ENCODE results near the gene ATF2. TPM values are rescaled to one million over a fixed set of nuclear protein-coding genes. Genes with fewer than 3 reads are reported as not detected.

ATF2 gene
- total RNA-seq, 2 experiments from 2014 or later = 42.9 to 48.4 TPM

GRCh38 chr2:175181877-175182308 lies 13.9 kb upstream of the ATF2 start:
- H3K36me3 Mint-ChIP-seq (ENCODE audit: low read depth) = peaks cover 40% of the 10 kb centered on the region
- ChIA-PET POLR2A (interaction anchor here (3.2 kb wide), 1 partner anchor 14 kb away, joined by 23 read pairs; the partner anchor contains the start of gene ATF2), CTCF (interaction anchor here (0.9 to 3.8 kb wide), 2 partner anchors 13 to 70 kb away, joined by 3 to 15 read pairs; partner anchors contain the start of gene ATF2)
- H3K27me3 Mint-ChIP-seq = no peaks in the 10 kb centered on the region
- no peak for ATAC-seq
- H3K4me3 Mint-ChIP-seq = peak overlapping the region; percentile 93
- intact Hi-C loops (cut with micrococcal nuclease) = no loop called here
- H3K4me1 Mint-ChIP-seq (ENCODE audit: low read depth) = peaks cover 30% of the 10 kb centered on the region
- H3K27ac Mint-ChIP-seq = peak overlapping the region; percentile 95
- no peak for DNase-seq
- TF ChIP-seq, protein P1, sequence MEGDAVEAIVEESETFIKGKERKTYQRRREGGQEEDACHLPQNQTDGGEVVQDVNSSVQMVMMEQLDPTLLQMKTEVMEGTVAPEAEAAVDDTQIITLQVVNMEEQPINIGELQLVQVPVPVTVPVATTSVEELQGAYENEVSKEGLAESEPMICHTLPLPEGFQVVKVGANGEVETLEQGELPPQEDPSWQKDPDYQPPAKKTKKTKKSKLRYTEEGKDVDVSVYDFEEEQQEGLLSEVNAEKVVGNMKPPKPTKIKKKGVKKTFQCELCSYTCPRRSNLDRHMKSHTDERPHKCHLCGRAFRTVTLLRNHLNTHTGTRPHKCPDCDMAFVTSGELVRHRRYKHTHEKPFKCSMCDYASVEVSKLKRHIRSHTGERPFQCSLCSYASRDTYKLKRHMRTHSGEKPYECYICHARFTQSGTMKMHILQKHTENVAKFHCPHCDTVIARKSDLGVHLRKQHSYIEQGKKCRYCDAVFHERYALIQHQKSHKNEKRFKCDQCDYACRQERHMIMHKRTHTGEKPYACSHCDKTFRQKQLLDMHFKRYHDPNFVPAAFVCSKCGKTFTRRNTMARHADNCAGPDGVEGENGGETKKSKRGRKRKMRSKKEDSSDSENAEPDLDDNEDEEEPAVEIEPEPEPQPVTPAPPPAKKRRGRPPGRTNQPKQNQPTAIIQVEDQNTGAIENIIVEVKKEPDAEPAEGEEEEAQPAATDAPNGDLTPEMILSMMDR (IDR thresholded peaks at IDR 0.05) = no peak
- no peaks in the 10 kb centered on the region for H3K9me3 Mint-ChIP-seq

DNA sequence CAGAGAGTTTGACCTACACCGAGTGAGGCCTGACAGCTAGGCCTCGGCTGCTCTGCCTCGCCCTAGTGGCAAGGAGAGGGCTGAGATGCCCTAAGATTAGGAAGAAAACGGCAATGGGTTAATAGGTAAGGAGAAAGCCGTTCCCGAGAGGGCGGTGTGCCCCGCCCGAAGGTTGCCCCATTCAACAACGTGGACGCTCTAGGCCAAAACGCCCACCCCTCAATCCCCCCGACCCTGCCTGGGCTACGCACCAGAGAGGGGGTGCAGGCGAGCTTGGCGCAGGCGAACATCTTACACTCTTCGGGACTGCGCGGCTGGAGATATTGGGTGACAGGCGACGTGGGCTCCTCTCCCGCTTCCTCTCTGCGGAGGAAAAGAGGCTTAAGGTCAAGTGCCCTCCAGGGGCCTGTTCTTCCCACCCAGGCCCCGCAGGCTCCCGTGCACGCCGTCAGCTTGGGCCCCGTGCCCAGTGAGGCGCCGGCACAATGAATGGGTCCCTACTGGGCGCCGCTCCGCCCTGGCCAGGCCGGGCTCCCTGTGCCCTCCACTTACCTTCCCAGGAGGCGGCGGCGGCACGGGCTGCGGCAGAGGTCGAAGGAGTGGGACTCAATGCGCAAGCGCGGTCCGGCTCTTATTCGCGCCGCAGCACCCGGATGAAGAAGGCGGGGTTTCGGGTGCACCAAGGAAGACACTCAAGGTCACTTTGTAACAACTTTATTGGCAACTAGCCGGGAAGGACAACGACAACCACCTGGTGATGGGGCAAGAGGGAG lies 13.3 kb upstream of the ATF2 start, which contains the start of gene ATP5MC3:
Gene ATP5MC3, minus strand, starts transcription at position 607 of the 773 bp plus-strand sequence. Its CDS starts 317 bp downstream, at position 290.
- ChIA-PET POLR2A (interaction anchor here (0.6 to 3.2 kb wide), 2 partner anchors 14 to 100 kb away, joined by 3 to 23 read pairs; partner anchors contain the start of gene ATF2), CTCF (interaction anchor here (0.9 to 3.8 kb wide), 3 partner anchors 10 to 70 kb away, joined by 3 to 15 read pairs (median 4); partner anchors contain the start of gene ATF2)
- DNase-seq (peak; percentile 97), ATAC-seq (peak; percentile 92)
- Mint-ChIP-seq H3K9me3 (no peaks in the 10 kb centered on the region), H3K36me3 (ENCODE audit: low read depth) (peaks cover 46% of the 10 kb centered on the region), H3K4me3 (peak within 1 kb of the TSS; percentile 93), H3K27ac (peak within 1 kb of the TSS; percentile 95), H3K4me1 (ENCODE audit: low read depth) (peaks cover 35% of the 10 kb centered on the region), H3K27me3 (no peaks in the 10 kb centered on the region)
- TF ChIP-seq, protein P1 (IDR thresholded peaks at IDR 0.05) = peak; percentile 20
- intact Hi-C loops (cut with micrococcal nuclease) = no loop called here

- CTCF ChIA-PET = interaction anchor here (0.6 to 3.8 kb wide), 3 partner anchors 10 to 638 kb away, joined by 3 to 15 read pairs (median 4); partner anchors contain the start of gene ATF2
- POLR2A ChIA-PET = interaction anchor here (0.6 to 3.2 kb wide), 2 partner anchors 13 to 101 kb away, joined by 3 to 23 read pairs; partner anchors contain the start of gene ATF2
- TF ChIP-seq, protein P1 (IDR thresholded peaks at IDR 0.05) = no peak
- Mint-ChIP-seq H3K27me3 (no peaks in the 10 kb centered on the region), H3K4me3 (peak overlapping the region; percentile 93), H3K9me3 (no peaks in the 10 kb centered on the region), H3K4me1 (ENCODE audit: low read depth) (peaks cover 38% of the 10 kb centered on the region), H3K27ac (peak overlapping the region; percentile 95), H3K36me3 (ENCODE audit: low read depth) (peaks cover 48% of the 10 kb centered on the region)
- intact Hi-C loops (cut with micrococcal nuclease) = no loop called here
- DNase-seq (peak; percentile 78), ATAC-seq (peak; percentile 73)
These were observed 12.7 kb upstream of the ATF2 start for GRCh38 chr2:175180701-175181103.

DNA sequence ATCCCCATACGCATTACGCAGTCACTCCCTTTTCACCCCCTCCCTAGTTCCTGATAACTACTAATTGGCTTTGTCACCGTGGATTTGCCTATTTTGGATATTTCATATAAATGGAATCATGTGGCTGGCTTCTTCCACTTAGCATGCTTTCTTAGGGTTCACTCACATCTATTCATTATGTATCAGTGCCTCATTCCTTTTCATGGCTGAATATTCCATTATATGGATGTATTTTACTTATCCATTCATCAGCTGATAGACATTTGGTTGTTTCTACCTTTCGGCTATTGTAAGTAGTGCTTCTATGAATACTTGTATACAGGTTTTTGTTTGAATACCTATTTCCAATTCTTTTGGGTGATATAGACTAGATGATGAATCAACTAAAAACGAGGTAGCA lies 8.6 kb upstream of the ATF2 start:
- no peak overlapping the region for H3K4me3 Mint-ChIP-seq
- DNase-seq = no peak

More for the DNA sequence above, 8.6 kb upstream of the ATF2 start:
- intact Hi-C loops (cut with micrococcal nuclease) = no loop called here
- ChIA-PET CTCF (interaction anchor here (1.1 kb wide), 2 partner anchors 65 to 106 kb away, joined by 3 read pairs; no protein-coding TSS in a partner anchor), POLR2A (interaction anchor here (3.1 kb wide), 1 partner anchor 8 kb away, joined by 22 read pairs; the partner anchor contains the start of gene ATF2)
- H3K9me3 Mint-ChIP-seq = no peaks in the 10 kb centered on the region
- peaks cover 32% of the 10 kb centered on the region for H3K4me1 Mint-ChIP-seq (ENCODE audit: low read depth)
- TF ChIP-seq, protein P1 (IDR thresholded peaks at IDR 0.05) = no peak
- no peak overlapping the region for H3K27ac Mint-ChIP-seq
- peaks cover 49% of the 10 kb centered on the region for H3K36me3 Mint-ChIP-seq (ENCODE audit: low read depth)
- ATAC-seq = no peak
- no peaks in the 10 kb centered on the region for H3K27me3 Mint-ChIP-seq
